ENCODE results near the gene ENTREP1. TPM values are rescaled to one million over a fixed set of nuclear protein-coding genes. Genes with fewer than 3 reads are reported as not detected.
A peak's percentile ranks its signal among the peaks of the same experiment; 100 is the strongest.

ENTREP1 gene
- total RNA-seq, 4 donors from 2014 or later = 1.5 to 9.2 (median 3.2) TPM

GRCh38 chr9:69377981-69378380, 53.0 kb downstream of the ENTREP1 start:
- WGBS, 2 donors = 71 to 75% methylated on average over 2 of the region's 2 CpGs
- no peak for DNase-seq
- no peak overlapping the region for H3K27ac ChIP-seq
- no peaks in the 10 kb centered on the region for H3K27me3 ChIP-seq
- intact Hi-C loops (cut with DNase I) = no loop called here
- H3K9me3 ChIP-seq = no peaks in the 10 kb centered on the region
- no peak for TF ChIP-seq CTCF (IDR thresholded peaks at IDR 0.05)
- no peak for TF ChIP-seq POLR2A (IDR thresholded peaks at IDR 0.05)
- peaks cover 0 to 34% (median 14%) of the 10 kb centered on the region in 3 donors for H3K4me1 ChIP-seq
- H3K36me3 ChIP-seq = peaks cover 0 to 7% (median 0%) of the 10 kb centered on the region in 3 donors
- H3K4me3 ChIP-seq = no peak overlapping the region

- H3K27me3 ChIP-seq = no peaks in the 10 kb centered on the region
- intact Hi-C loops (cut with DNase I) = no loop called here
- peaks cover 0 to 34% (median 14%) of the 10 kb centered on the region in 3 donors for H3K4me1 ChIP-seq
- H3K27ac ChIP-seq = peak overlapping the region in 3 of 4 donors; percentile 1 to 45 (median 21)
- no peak overlapping the region for H3K4me3 ChIP-seq
- no peaks in the 10 kb centered on the region for H3K9me3 ChIP-seq
- TF ChIP-seq CTCF (IDR thresholded peaks at IDR 0.05) (no peak), POLR2A (IDR thresholded peaks at IDR 0.05) (no peak)
- WGBS, 2 donors = 30 to 41% methylated on average over 8 to 9 of the region's 9 CpGs
- H3K36me3 ChIP-seq = peaks cover 0 to 18% (median 0%) of the 10 kb centered on the region in 3 donors
- DNase-seq = no peak
Measured at GRCh38 chr9:69379270-69379982, 54.4 kb downstream of the ENTREP1 start.

GRCh38 chr9:69380301-69380700, 55.3 kb downstream of the ENTREP1 start:
- H3K27me3 ChIP-seq = no peaks in the 10 kb centered on the region
- H3K27ac ChIP-seq = no peak overlapping the region
- intact Hi-C loops (cut with DNase I) = no loop called here
- peaks cover 0 to 18% (median 0%) of the 10 kb centered on the region in 3 donors for H3K36me3 ChIP-seq
- H3K4me1 ChIP-seq = peaks cover 0 to 39% (median 14%) of the 10 kb centered on the region in 3 donors
- no peaks in the 10 kb centered on the region for H3K9me3 ChIP-seq
- H3K4me3 ChIP-seq = no peak overlapping the region
- TF ChIP-seq CTCF (IDR thresholded peaks at IDR 0.05) (no peak), POLR2A (IDR thresholded peaks at IDR 0.05) (no peak)
- no peak for DNase-seq
- WGBS, 2 donors = 83 to 89% methylated on average over 5 to 6 of the region's 6 CpGs

- WGBS, 2 donors = 92 to 100% methylated on average over 3 of the region's 3 CpGs
- DNase-seq = no peak
Measured at GRCh38 chr9:69380811-69381210, 55.8 kb downstream of the ENTREP1 start.

GRCh38 chr9:69382135-69382534, 57.1 kb downstream of the ENTREP1 start:
- Histone ChIP-seq H3K4me1 (peaks cover 0 to 34% (median 9%) of the 10 kb centered on the region in 3 donors), H3K27ac (no peak overlapping the region), H3K9me3 (no peaks in the 10 kb centered on the region), H3K4me3 (no peak overlapping the region), H3K36me3 (peaks cover 0 to 25% (median 0%) of the 10 kb centered on the region in 3 donors), H3K27me3 (no peaks in the 10 kb centered on the region)
- intact Hi-C loops (cut with DNase I) = no loop called here
- no peak for DNase-seq
- TF ChIP-seq POLR2A (IDR thresholded peaks at IDR 0.05) (no peak), CTCF (IDR thresholded peaks at IDR 0.05) (no peak)
- 53 to 73% methylated on average over 3 to 4 of the region's 4 CpGs for WGBS, 2 donors

More at GRCh38 chr9:69380811-69381210, 55.8 kb downstream of the ENTREP1 start:
- H3K4me3 ChIP-seq = no peak overlapping the region
- TF ChIP-seq POLR2A (IDR thresholded peaks at IDR 0.05) = no peak
- H3K27ac ChIP-seq = no peak overlapping the region
- peaks cover 0 to 18% (median 0%) of the 10 kb centered on the region in 3 donors for H3K36me3 ChIP-seq
- intact Hi-C loops (cut with DNase I) = no loop called here
- peaks cover 0 to 41% (median 14%) of the 10 kb centered on the region in 3 donors for H3K4me1 ChIP-seq
- no peaks in the 10 kb centered on the region for H3K27me3 ChIP-seq
- H3K9me3 ChIP-seq = no peaks in the 10 kb centered on the region
